ENCODE results near the gene MAP1LC3B2.
"Not testable (repeated sequence)": the region's sequence is repeated elsewhere in the genome, so short reads cannot be mapped to it uniquely, and the experiment has no call there.

Gene MAP1LC3B2

GRCh38 chr12:116561181-116561821 lies 2.1 kb downstream of the MAP1LC3B2 start:
- no peak for DNase-seq (ENCODE audit: low read depth)

GRCh38 chr12:116562090-116562489 lies 2.9 kb downstream of the MAP1LC3B2 start:
- DNase-seq (ENCODE audit: low read depth) = no peak

- DNase-seq (ENCODE audit: low read depth) = no peak
These were observed 4.1 kb downstream of the MAP1LC3B2 start for GRCh38 chr12:116563262-116563661.

GRCh38 chr12:116564080-116564479 lies 4.9 kb downstream of the MAP1LC3B2 start:
- DNase-seq (ENCODE audit: low read depth) = no peak

GRCh38 chr12:116565221-116565620 lies 6.0 kb downstream of the MAP1LC3B2 start:
- DNase-seq (ENCODE audit: low read depth) = not testable (repeated sequence)

- no peak for DNase-seq (ENCODE audit: low read depth)
These were observed 6.8 kb downstream of the MAP1LC3B2 start for GRCh38 chr12:116565963-116566362.

- DNase-seq (ENCODE audit: low read depth) = no peak
These were observed 9.0 kb downstream of the MAP1LC3B2 start for GRCh38 chr12:116568203-116568602.

- no peak for DNase-seq (ENCODE audit: low read depth)
These were observed 11.9 kb downstream of the MAP1LC3B2 start for GRCh38 chr12:116571089-116571488.

- DNase-seq (ENCODE audit: low read depth) = no peak
These were observed 14.6 kb downstream of the MAP1LC3B2 start for GRCh38 chr12:116573776-116574175.

GRCh38 chr12:116575754-116576153 lies 16.6 kb downstream of the MAP1LC3B2 start:
- DNase-seq (ENCODE audit: low read depth) = not testable (repeated sequence)

- no peak for DNase-seq (ENCODE audit: low read depth)
These were observed 18.0 kb downstream of the MAP1LC3B2 start for GRCh38 chr12:116577154-116577561.

GRCh38 chr12:116578051-116578450 lies 18.9 kb downstream of the MAP1LC3B2 start:
- no peak for DNase-seq (ENCODE audit: low read depth)

- DNase-seq (ENCODE audit: low read depth) = no peak
These were observed 23.4 kb downstream of the MAP1LC3B2 start for GRCh38 chr12:116582610-116583009.

- DNase-seq (ENCODE audit: low read depth) = no peak
These were observed 24.0 kb downstream of the MAP1LC3B2 start for GRCh38 chr12:116583129-116583694.

GRCh38 chr12:116587270-116587669 lies 28.1 kb downstream of the MAP1LC3B2 start:
- DNase-seq (ENCODE audit: low read depth) = no peak

- no peak for DNase-seq (ENCODE audit: low read depth)
These were observed 29.3 kb downstream of the MAP1LC3B2 start for GRCh38 chr12:116588390-116589028.

- DNase-seq (ENCODE audit: low read depth) = no peak
These were observed 30.4 kb downstream of the MAP1LC3B2 start for GRCh38 chr12:116589581-116589980.

- no peak for DNase-seq (ENCODE audit: low read depth)
These were observed 31.4 kb downstream of the MAP1LC3B2 start for GRCh38 chr12:116590561-116590960.

- no peak for DNase-seq (ENCODE audit: low read depth)
These were observed 32.9 kb downstream of the MAP1LC3B2 start for GRCh38 chr12:116591855-116592637.

- no peak for DNase-seq (ENCODE audit: low read depth)
These were observed 33.5 kb downstream of the MAP1LC3B2 start for GRCh38 chr12:116592731-116593130.

- DNase-seq (ENCODE audit: low read depth) = no peak
These were observed 35.3 kb downstream of the MAP1LC3B2 start for GRCh38 chr12:116594325-116595038.

- DNase-seq (ENCODE audit: low read depth) = peak; percentile 59
These were observed 36.0 kb downstream of the MAP1LC3B2 start for GRCh38 chr12:116595186-116595585.

Data from GM04504 (cell line).